ENCODE results near the gene DIPK1A. TPM values are rescaled to one million over a fixed set of nuclear protein-coding genes. Genes with fewer than 3 reads are reported as not detected.
A peak's percentile ranks its signal among the peaks of the same experiment; 100 is the strongest.
"Not testable (repeated sequence)": the region's sequence is repeated elsewhere in the genome, so short reads cannot be mapped to it uniquely, and the experiment has no call there.

The DIPK1A gene
- total RNA-seq, 1 experiment from 2014 or later = 25.7 TPM

DNA sequence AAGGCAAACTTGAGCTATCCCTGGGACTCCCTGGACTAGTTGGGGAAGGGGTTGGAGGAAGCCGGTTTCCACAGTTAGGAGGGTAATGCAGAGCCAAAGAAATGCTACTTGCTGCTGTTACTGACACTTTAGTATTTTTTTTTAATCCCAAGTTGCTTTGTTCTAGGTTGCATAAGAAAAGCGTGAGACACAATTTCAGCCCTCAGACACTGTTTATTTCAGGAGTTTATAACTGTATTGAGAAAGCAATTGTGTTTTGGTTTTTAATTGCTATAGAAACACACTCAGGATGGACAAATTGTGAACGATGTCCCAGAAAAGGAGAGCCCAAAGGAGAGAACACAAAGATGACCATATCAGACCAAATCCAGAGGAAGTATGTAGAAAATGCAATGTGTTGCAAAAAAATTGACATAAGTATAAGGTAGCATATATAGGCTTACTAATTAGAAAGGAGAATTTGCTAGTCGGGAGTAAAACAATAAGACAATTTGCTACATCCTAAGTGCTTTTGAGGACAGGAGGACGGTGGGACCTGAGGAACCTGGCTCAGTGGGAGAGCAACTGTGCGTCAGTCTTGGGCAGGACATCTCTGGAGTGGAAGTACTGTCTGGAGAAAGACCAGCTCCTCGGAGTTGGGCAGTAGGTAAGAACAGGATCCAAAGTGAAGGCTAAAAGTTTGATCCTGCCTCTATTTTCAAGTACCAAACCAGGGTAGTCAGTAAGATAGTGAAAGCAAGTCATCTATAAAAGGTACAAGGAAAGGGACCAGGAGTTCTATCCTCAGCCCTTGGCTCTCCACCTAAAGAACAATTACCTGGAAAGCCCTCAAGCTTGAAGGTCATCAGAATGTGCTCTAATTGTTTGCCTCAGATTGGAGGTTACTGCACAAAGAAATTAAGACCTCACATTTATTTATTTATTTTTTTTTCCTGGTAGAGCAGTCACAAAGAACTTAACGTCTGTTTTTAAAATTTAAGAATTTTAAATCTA lies 39.9 kb downstream of the DIPK1A start:
- no peak for DNase-seq (ENCODE audit: low spot score)

DNA sequence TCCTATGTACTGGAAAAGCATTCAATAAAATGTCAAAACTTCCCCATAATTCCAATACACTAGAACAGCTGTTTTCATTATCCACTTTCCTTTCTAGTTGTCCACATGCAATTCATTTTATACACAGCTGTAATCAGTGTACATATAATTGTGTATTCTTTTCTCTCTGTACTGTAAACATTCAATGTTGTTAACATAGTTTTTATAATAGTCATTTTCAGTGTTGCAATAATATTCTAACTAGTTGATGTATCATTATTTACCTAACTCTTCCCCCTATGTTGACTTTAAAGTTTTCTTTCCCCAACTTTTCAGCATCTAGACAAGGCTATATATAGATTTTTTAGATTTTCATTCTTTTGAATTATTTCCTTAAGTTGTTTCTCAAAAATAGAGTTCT lies 44.4 kb downstream of the DIPK1A start:
- peak; percentile 6 for DNase-seq (ENCODE audit: low spot score)

- no peak for DNase-seq (ENCODE audit: low spot score)
These were observed 45.7 kb downstream of the DIPK1A start for GRCh38 chr1:92915547-92915946.

GRCh38 chr1:92913093-92913819 lies 48.0 kb downstream of the DIPK1A start:
- DNase-seq (ENCODE audit: low spot score) = no peak

DNA sequence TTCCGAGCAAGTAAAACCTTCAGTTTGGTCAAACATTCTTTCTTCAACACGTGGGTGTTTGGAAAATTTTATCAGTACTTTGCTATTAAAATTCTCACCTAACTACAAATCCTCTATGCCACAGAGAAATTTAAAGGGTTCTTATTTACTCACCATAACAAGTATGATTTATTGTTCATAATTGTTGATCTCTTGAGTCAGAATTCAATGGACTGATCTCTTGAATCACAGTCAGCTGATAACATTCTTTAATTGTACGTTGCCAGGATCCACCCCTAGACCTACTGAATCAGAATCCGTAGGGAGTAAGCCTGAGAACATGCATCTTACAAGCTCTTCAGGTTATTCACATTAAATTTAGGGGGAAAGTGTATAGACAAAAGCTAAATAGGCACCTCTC lies 51.2 kb downstream of the DIPK1A start:
- no peak for DNase-seq (ENCODE audit: low spot score)

DNA sequence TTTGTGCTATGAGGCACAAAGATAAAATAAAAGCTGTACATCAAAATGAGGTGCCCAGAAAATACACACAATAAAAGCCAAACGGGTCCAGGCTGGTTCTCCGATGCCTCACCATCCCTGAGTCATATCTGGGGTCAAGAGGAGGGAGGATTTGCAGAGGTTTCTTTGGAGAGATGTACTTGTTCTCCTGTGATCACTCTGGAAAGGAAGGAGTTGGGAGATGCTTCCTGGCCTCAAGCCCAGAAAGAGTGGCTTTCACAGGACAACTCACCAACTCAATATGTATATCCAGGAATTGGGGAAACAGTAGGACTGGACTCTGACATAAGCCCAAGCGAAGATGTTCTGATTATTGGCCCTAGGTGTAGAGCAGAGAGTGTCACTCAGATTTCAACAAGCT lies 51.9 kb downstream of the DIPK1A start:
- DNase-seq (ENCODE audit: low spot score) = peak; percentile 57

GRCh38 chr1:92907949-92908684 lies 53.1 kb downstream of the DIPK1A start:
- no peak for DNase-seq (ENCODE audit: low spot score)

DNA sequence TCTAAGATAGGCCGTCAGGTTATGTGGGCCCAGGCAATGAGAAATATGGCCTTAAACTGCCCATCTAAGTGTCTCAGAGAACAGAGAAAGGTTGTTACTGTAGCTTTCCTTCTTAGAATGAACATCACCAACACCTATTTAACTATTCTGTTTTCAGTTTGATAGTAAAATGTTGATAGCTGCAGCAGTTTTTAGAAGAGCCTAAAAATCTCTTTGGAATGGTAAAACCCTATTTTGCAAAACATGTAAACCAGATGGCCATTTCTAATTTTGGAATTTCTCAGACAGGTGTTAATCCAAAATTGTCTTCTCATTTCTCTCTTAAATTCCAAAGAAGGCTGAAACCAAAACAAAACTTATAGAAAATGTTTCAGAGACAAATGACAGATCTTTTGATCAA lies 57.5 kb downstream of the DIPK1A start:
- no peak for DNase-seq (ENCODE audit: low spot score)

DNA sequence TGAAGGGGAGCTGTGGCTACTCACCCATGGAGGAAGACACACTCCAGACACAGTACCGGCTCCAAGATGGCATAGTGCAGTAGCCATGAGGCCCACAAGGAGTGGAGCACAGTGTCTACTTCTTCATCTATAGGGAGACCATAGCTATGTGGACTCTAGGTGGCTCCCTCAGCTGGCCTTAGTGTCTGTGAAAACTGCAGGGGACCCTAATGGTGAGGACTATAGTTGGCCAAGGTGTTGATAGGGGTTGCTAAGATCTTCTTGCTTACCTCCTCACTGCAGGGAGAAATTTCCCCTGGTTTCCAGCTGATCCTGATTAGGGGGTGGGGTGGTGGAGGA lies 58.9 kb downstream of the DIPK1A start:
- DNase-seq (ENCODE audit: low spot score) = no peak

- DNase-seq (ENCODE audit: low spot score) = no peak
These were observed 59.4 kb downstream of the DIPK1A start for GRCh38 chr1:92901699-92902405.

GRCh38 chr1:92901126-92901525 lies 60.1 kb downstream of the DIPK1A start:
- no peak for DNase-seq (ENCODE audit: low spot score)

DNA sequence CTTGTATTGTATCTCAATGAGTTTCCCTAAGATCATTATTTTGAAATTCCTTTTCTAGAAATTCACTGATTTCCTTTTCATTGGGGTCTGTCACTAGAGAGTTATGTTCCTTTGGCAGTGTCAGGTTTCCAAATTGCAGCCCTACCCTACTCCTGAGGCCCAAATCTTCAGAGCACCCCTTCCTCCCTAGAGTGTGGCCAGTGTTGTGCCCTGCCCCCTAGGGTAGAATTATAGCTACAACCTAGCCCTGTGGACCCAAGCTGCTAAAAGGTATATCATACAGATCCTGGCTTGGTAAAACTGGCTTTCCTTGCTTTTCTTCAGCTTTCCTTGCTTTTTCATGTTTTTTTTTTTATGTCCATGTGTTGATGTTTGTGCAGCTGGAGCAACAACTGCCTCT lies 60.7 kb downstream of the DIPK1A start:
- DNase-seq (ENCODE audit: low spot score) = no peak

DNA sequence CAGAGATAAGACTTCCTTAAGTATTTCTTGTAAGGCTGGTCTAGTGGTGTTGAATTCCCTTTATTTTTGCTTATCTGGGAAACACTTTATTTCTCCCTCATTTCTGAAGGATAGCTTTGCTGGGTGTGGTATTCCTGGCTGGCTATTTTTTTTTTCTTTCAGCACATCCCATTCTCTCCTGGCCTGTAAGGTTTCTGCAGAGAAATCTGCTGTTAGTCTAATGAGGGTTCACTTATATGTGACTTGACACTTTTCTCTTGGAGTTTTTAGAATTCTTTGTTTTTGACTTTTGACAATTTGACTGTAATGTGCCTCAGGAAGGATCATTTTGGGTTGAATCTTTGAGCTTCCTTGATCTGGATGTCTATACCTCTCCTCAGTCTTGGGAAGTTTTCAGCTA lies 61.5 kb downstream of the DIPK1A start:
- no peak for DNase-seq (ENCODE audit: low spot score)

- not testable (repeated sequence) for DNase-seq (ENCODE audit: low spot score)
These were observed 63.2 kb downstream of the DIPK1A start for GRCh38 chr1:92898053-92898452.

- DNase-seq (ENCODE audit: low spot score) = no peak
These were observed 73.8 kb downstream of the DIPK1A start for GRCh38 chr1:92887465-92887864.

- DNase-seq (ENCODE audit: low spot score) = no peak
These were observed 74.3 kb downstream of the DIPK1A start for GRCh38 chr1:92886886-92887419.

- no peak for DNase-seq (ENCODE audit: low spot score)
These were observed 77.1 kb downstream of the DIPK1A start for GRCh38 chr1:92884195-92884594.

DNA sequence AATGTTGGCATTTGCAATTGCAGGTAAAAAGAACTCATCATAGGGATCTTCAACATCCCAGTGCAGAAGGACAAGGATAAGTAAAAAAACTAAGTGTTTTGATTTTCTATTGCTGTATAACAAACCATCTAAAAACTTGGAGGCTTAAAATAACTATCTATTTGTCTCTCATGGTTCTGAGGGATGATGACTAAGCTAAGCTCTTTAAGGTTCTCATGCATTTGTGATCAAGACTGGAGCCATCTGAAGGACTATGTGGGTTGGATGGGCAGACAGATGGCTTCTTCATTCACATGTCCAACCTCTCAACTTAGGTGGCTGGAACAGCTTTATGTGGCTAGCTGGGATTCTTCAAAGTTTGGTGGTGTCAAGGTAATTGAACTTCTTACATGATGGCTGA lies 78.0 kb downstream of the DIPK1A start:
- DNase-seq (ENCODE audit: low spot score) = no peak

DNA sequence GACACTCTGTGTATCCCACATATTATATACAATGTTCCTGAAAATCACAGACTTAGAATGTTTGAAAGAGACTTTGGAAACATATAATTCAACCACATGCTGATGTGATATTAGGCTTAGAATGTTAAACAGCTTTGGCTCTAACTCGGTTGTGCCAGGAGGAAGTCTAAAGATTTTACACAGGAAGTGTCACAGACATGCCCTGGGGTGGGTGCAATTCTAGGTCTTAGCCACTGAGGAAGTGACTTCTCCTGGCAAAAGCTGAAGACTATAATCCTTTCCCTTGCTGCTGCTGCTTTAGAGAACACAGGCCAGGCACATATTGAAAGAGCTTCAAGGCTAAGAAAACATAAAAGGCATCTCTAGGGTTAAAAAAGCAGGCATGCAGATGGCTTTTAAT lies 78.4 kb downstream of the DIPK1A start:
- DNase-seq (ENCODE audit: low spot score) = no peak

GRCh38 chr1:92881391-92881790 lies 79.9 kb downstream of the DIPK1A start:
- DNase-seq (ENCODE audit: low spot score) = no peak

- DNase-seq (ENCODE audit: low spot score) = no peak
These were observed 81.8 kb downstream of the DIPK1A start for GRCh38 chr1:92879316-92879968.
